Measurements from ENCODE around the gene MAGI1.

DNA sequence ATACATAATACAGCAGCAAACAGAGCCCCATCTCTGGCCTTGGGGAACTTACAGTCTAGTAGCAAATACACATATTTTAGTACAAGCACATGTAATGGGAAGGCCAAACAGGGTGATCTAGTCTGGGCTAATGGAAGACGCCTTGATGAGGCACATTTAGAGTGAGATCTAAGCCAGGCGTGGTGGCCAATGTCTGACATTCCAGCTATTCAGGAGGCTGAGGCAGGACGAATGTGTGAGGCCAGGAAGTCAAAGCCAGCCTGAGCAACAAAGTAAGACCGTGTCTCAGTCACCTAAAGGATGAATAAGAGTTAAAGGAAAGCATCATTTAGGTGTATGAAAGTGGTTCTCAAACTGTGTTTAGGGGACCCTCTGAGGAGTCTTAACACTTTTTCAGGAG, 291.9 kb downstream of the MAGI1 start:
- TF ChIP-seq GRHL2 (CRISPR knock-in tag; IDR thresholded peaks at IDR 0.05; ENCODE audit: insufficient replicate concordance, severe bottlenecking), result no peak
- no peak for TF ChIP-seq USF1 (CRISPR knock-in tag; IDR thresholded peaks at IDR 0.05)
- TF ChIP-seq, protein P1, sequence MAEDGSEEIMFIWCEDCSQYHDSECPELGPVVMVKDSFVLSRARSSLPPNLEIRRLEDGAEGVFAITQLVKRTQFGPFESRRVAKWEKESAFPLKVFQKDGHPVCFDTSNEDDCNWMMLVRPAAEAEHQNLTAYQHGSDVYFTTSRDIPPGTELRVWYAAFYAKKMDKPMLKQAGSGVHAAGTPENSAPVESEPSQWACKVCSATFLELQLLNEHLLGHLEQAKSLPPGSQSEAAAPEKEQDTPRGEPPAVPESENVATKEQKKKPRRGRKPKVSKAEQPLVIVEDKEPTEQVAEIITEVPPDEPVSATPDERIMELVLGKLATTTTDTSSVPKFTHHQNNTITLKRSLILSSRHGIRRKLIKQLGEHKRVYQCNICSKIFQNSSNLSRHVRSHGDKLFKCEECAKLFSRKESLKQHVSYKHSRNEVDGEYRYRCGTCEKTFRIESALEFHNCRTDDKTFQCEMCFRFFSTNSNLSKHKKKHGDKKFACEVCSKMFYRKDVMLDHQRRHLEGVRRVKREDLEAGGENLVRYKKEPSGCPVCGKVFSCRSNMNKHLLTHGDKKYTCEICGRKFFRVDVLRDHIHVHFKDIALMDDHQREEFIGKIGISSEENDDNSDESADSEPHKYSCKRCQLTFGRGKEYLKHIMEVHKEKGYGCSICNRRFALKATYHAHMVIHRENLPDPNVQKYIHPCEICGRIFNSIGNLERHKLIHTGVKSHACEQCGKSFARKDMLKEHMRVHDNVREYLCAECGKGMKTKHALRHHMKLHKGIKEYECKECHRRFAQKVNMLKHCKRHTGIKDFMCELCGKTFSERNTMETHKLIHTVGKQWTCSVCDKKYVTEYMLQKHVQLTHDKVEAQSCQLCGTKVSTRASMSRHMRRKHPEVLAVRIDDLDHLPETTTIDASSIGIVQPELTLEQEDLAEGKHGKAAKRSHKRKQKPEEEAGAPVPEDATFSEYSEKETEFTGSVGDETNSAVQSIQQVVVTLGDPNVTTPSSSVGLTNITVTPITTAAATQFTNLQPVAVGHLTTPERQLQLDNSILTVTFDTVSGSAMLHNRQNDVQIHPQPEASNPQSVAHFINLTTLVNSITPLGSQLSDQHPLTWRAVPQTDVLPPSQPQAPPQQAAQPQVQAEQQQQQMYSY (CRISPR knock-in tag; IDR thresholded peaks at IDR 0.05), result no peak
- no peak for TF ChIP-seq SP1 (CRISPR knock-in tag; conservative IDR thresholded peaks at IDR 0.05)
- TF ChIP-seq CTCF (IDR thresholded peaks at IDR 0.05), result no peak
- no peak for TF ChIP-seq ZNF425 (CRISPR knock-in tag; conservative IDR thresholded peaks at IDR 0.05)
- TF ChIP-seq, protein P2, sequence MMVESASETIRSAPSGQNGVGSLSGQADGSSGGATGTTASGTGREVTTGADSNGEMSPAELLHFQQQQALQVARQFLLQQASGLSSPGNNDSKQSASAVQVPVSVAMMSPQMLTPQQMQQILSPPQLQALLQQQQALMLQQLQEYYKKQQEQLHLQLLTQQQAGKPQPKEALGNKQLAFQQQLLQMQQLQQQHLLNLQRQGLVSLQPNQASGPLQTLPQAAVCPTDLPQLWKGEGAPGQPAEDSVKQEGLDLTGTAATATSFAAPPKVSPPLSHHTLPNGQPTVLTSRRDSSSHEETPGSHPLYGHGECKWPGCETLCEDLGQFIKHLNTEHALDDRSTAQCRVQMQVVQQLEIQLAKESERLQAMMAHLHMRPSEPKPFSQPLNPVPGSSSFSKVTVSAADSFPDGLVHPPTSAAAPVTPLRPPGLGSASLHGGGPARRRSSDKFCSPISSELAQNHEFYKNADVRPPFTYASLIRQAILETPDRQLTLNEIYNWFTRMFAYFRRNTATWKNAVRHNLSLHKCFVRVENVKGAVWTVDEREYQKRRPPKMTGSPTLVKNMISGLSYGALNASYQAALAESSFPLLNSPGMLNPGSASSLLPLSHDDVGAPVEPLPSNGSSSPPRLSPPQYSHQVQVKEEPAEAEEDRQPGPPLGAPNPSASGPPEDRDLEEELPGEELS (CRISPR knock-in tag; IDR thresholded peaks at IDR 0.05), result no peak
- no peak for TF ChIP-seq TCF7 (CRISPR knock-in tag; IDR thresholded peaks at IDR 0.05; ENCODE audit: low read depth)
- no peak for TF ChIP-seq ARID4B (CRISPR knock-in tag; IDR thresholded peaks at IDR 0.05; ENCODE audit: borderline replicate concordance)
- TF ChIP-seq SMAD4 (CRISPR knock-in tag; IDR thresholded peaks at IDR 0.05), result no peak
- TF ChIP-seq ZNF396 (CRISPR knock-in tag; IDR thresholded peaks at IDR 0.05; ENCODE audit: borderline replicate concordance), result no peak
- no peak for TF ChIP-seq TEAD4 (CRISPR knock-in tag; IDR thresholded peaks at IDR 0.05)

Measured in WTC11 (cell line).